ENCODE results near the gene CEBPG. TPM values are rescaled to one million over a fixed set of nuclear protein-coding genes. Genes with fewer than 3 reads are reported as not detected.

Gene CEBPG
- total and polyA plus RNA-seq, 9 of the 15 experiments (the other 6 are each of a cell fraction or from before 2014, with no cell fraction given) = 9.5 to 34.9 (median 30.9) TPM

DNA sequence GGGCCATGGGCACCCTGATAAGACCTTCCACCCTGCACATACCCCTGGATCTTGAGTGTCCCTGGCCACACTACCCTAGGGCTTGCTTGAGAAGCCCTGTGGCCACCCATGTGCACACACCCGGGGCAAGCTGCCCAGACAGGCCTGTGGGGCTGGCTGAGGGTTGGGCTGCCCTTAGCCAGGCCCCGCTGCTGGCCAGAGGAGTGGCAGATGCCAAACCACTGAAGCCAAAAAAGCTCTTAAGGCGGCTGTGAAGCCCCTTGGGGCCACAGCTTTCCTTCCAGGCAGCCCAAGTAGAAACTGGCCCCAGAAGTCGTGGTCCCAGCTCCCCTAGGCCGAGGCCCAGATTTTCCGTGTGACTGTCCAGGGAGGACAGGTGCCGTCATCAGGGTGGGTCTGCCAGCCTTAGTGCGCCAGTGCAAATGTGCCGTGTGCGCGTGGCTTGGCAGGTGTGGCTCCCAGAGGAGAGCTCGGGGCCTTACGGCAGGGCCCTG lies 14.8 kb downstream of the CEBPG start:
- Histone ChIP-seq H2AFZ (ENCODE audit: low read depth, low read length) (no peak overlapping the region), H3K27ac (ENCODE audit: extremely low read depth, low read depth, low read length) (no peak overlapping the region), H3K4me2 (ENCODE audit: insufficient read depth, low read length) (no peak overlapping the region), H3K79me2 (ENCODE audit: control insufficient read depth, insufficient read depth, low read length) (no peaks in the 10 kb centered on the region; the same call in 2 of the 3 replicates), H3K9me1 (ENCODE audit: control insufficient read depth, insufficient read depth, low read length) (peaks cover 2% of the 10 kb centered on the region), H3K9ac (ENCODE audit: insufficient read depth in 1 of 2, low read depth in 2 of 2, low read length in 2 of 2) (no peak overlapping the region), H3K4me3 (no peak overlapping the region), H3K27me3 (ENCODE audit: control insufficient read depth in 2 of 2, insufficient read depth in 2 of 2, low read length in 2 of 2) (no peaks in the 10 kb centered on the region), H3K36me3 (ENCODE audit: control insufficient read depth, insufficient read depth, low read length) (0 out of 3 replicates have a peak, but pooled peaks cover 2% of the 10 kb centered on the region), H3K4me1 (replicated peaks in 1 of 2; ENCODE audit: control insufficient read depth in 2 of 2, insufficient read depth in 2 of 2, low read length in 2 of 2) (peaks cover 0 to 35% of the 10 kb centered on the region in 2 experiments; a peak in 2 of 5 replicates), H3K9me3 (replicated peaks; ENCODE audit: control insufficient read depth, insufficient read depth, low read depth, low read length) (no peaks in the 10 kb centered on the region), H4K20me1 (replicated peaks; ENCODE audit: control insufficient read depth, insufficient read depth, low read length) (peaks cover 51% of the 10 kb centered on the region)
- no peak for TF ChIP-seq BRCA1 (IDR thresholded peaks at IDR 0.05)
- no peak for TF ChIP-seq BRCA1 (CRISPR knock-in tag; IDR thresholded peaks at IDR 0.05)
- no peak for TF ChIP-seq BRD4 (IDR thresholded peaks at IDR 0.05)
- no peak for TF ChIP-seq JUN (IDR thresholded peaks at IDR 0.05; ENCODE audit: borderline replicate concordance, low read depth, low read length)
- TF ChIP-seq JUN (CRISPR knock-in tag; IDR thresholded peaks at IDR 0.05; ENCODE audit: borderline replicate concordance) = no peak
- no peak for DNase-seq (ENCODE audit: extremely low read depth in 1 of 4, low spot score in 3 of 4)
- no TSS peak for BruUV-seq (replicated peaks)
- in situ Hi-C loops (cut with MboI) (no loop called here), intact Hi-C loops (cut with micrococcal nuclease) (no loop called here)
- ATAC-seq = no peak
- WGBS (ENCODE audit: insufficient coverage, low coverage, missing lambda C conversion rate) = 88% methylated on average over 12 of the region's 13 CpGs
- no peak for FAIRE-seq
- CTCF ChIA-PET (ENCODE audit: low intra/inter-chr PET ratio) = no interaction called here
- POLR2A ChIA-PET = interaction anchor here (0.7 to 1.3 kb wide), 3 partner anchors 11 to 14 kb away, joined by 3 to 5 read pairs (median 4); no protein-coding TSS in a partner anchor

DNA sequence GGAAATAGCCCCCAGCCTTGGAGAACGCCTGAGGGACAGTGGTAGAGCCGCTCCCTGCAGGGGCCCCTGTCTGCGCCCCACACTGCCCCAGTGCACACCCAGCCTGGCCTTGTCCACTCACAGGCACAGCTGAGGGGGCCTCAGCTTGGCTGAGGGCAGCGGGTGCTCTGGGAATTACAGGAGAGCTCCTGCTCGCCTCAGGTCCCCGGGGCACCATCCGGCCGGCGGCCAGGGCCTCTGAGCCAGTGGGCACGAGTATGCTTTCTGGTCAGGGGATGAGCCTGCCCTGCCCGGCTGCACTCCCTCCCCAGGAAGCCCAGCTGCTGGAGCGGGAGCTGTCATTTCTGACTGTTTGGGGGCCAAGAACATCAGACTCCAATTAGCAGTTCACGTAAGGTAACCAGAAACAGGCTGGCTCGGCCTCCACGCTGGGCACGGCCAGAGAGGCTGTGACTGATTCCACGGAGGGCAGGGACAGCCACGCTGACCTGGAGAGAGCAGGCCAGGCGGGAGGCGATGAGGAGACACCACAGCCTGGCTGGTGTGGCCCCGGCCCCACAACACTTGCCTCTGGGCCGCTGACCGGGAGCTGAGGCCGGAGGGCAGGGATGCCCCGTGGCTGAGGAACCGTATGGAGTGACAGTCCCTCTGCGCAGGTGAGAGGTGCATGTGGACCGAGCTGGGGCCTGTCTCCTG lies 15.4 kb downstream of the CEBPG start:
- Histone ChIP-seq H3K4me3 (no peak overlapping the region), H3K9me1 (ENCODE audit: control insufficient read depth, insufficient read depth, low read length) (peaks cover 2% of the 10 kb centered on the region), H3K4me2 (ENCODE audit: insufficient read depth, low read length) (no peak overlapping the region), H3K9ac (ENCODE audit: insufficient read depth in 1 of 2, low read depth in 2 of 2, low read length in 2 of 2) (no peak overlapping the region), H4K20me1 (replicated peaks; ENCODE audit: control insufficient read depth, insufficient read depth, low read length) (peaks cover 48% of the 10 kb centered on the region), H3K9me3 (replicated peaks; ENCODE audit: control insufficient read depth, insufficient read depth, low read depth, low read length) (no peaks in the 10 kb centered on the region), H3K79me2 (ENCODE audit: control insufficient read depth, insufficient read depth, low read length) (no peaks in the 10 kb centered on the region), H3K36me3 (ENCODE audit: control insufficient read depth, insufficient read depth, low read length) (0 out of 3 replicates have a peak, but pooled peaks cover 2% of the 10 kb centered on the region), H3K27ac (ENCODE audit: extremely low read depth, low read depth, low read length) (no peak overlapping the region), H3K4me1 (replicated peaks in 1 of 2; ENCODE audit: control insufficient read depth in 2 of 2, insufficient read depth in 2 of 2, low read length in 2 of 2) (peaks cover 0 to 40% of the 10 kb centered on the region in 2 experiments; a peak in 2 of 5 replicates), H2AFZ (ENCODE audit: low read depth, low read length) (no peak overlapping the region), H3K27me3 (ENCODE audit: control insufficient read depth in 2 of 2, insufficient read depth in 2 of 2, low read length in 2 of 2) (no peaks in the 10 kb centered on the region)
- intact Hi-C loops (cut with micrococcal nuclease) = no loop called here
- ATAC-seq (no peak), DNase-seq (ENCODE audit: extremely low read depth in 1 of 4, low spot score in 3 of 4) (no peak), FAIRE-seq (no peak)
- in situ Hi-C loops (cut with MboI) = no loop called here
- no TSS peak for BruUV-seq (replicated peaks)
- POLR2A ChIA-PET = interaction anchor here (0.9 to 1.7 kb wide), 5 partner anchors 11 to 784 kb away, joined by 3 to 5 read pairs (median 4); partner anchors contain the start of genes CEBPG and LSM14A
- CTCF ChIA-PET (ENCODE audit: low intra/inter-chr PET ratio) = no interaction called here
- WGBS (ENCODE audit: insufficient coverage, low coverage, missing lambda C conversion rate) = 84% methylated on average over 21 of the region's 28 CpGs
- TF ChIP-seq NBN (IDR thresholded peaks at IDR 0.05; ENCODE audit: low read depth) (no peak), U2AF2 (optimal IDR thresholded peaks at IDR 0.05; ENCODE audit: low read depth, low read length) (no peak)

Data from K562 (cell line).